PC-9 (cell line): Measurements from ENCODE around the gene NEUROD6. TPM values are rescaled to one million over a fixed set of nuclear protein-coding genes. Genes with fewer than 3 reads are reported as not detected.

Experiments used
- BruUV-seq: library from RNA; stranded (reverse); fragments of 400-500 nt; replicated peaks from 2 replicates; lab custom pipeline; 2021; lab: Mats Ljungman, UMichigan
- CTCF ChIA-PET: fragments of 300-600 bp; sonication (Branson Sonifier 250); formaldehyde crosslinking; loops from one replicate; lab custom pipeline; 2022; ENCODE audit warnings: antibody characterized with exemption; lab: Charles Lee
- POLR2A ChIA-PET: fragments of 300-600 bp; sonication (Branson Sonifier 250); formaldehyde crosslinking; loops from one replicate; lab custom pipeline; 2022; ENCODE audit warnings: antibody characterized with exemption; ENCODE audit not compliant: unreplicated experiment; lab: Charles Lee
- DNase-seq, 2 experiments: peaks; one replicate each; pipeline versions ENCODE4 v3.0.0 to v3.0.0-alpha.2; 2015 to 2022; ENCODE audit warnings: mixed read lengths in 1 of 2
- H2AFZ ChIP-seq: fragments of 200-600 bp; sonication (generic); 2 replicates; pipeline ENCODE4 v1.8.1; 2017; ENCODE audit warnings: antibody characterized with exemption
- H3F3A ChIP-seq: fragments of 200-600 bp; sonication (generic); 2 replicates; pipeline ENCODE4 v1.8.1; 2017; ENCODE audit warnings: antibody characterized with exemption, mild to moderate bottlenecking, low read depth; ENCODE audit not compliant: insufficient read depth
- H3K27ac ChIP-seq: fragments of 200-600 bp; sonication (generic); 2 replicates; pipeline ENCODE4 v1.6.1; 2016; ENCODE audit warnings: mixed run types
- H3K27me3 ChIP-seq: fragments of 200-600 bp; sonication (generic); 2 replicates; pipeline ENCODE4 v1.6.1; 2016; ENCODE audit warnings: low read depth, mixed run types; ENCODE audit not compliant: insufficient read depth
- H3K36me3 ChIP-seq: fragments of 200-600 bp; sonication (generic); 2 replicates; pipeline ENCODE4 v1.6.1; 2016; ENCODE audit warnings: low read depth, mixed run types
- H3K4me1 ChIP-seq: fragments of 200-600 bp; sonication (generic); replicated peaks from 2 replicates; pipeline ENCODE4 v1.6.1; 2016; ENCODE audit warnings: mixed run types; ENCODE audit not compliant: insufficient read depth
- H3K4me2 ChIP-seq: fragments of 200-600 bp; sonication (generic); 2 replicates; pipeline ENCODE4 v1.6.1; 2017; ENCODE audit warnings: mixed run types
- H3K4me3 ChIP-seq: fragments of 200-600 bp; sonication (generic); 2 replicates; pipeline ENCODE4 v1.6.1; 2016; ENCODE audit warnings: mixed run types
- H3K79me2 ChIP-seq: fragments of 200-600 bp; sonication (generic); 2 replicates; pipeline ENCODE4 v1.6.1; 2017; ENCODE audit warnings: low read depth, mixed run types
- H3K9me2 ChIP-seq: fragments of 200-600 bp; sonication (generic); 2 replicates; pipeline ENCODE4 v1.8.1; 2017; ENCODE audit warnings: mild to moderate bottlenecking; ENCODE audit not compliant: insufficient read depth
- H3K9me3 ChIP-seq: fragments of 200-600 bp; sonication (generic); 2 replicates; pipeline ENCODE4 v1.8.1; 2016; ENCODE audit warnings: low read depth; ENCODE audit not compliant: insufficient read depth
- H4K20me1 ChIP-seq: fragments of 200-600 bp; sonication (generic); 2 replicates; pipeline ENCODE4 v1.8.1; 2017; ENCODE audit not compliant: insufficient read depth
- EZH2 ChIP-seq: fragments of 200-600 bp; sonication (generic); IDR thresholded peaks from 2 replicates; pipeline ENCODE4 v1.8.0; 2017; ENCODE audit warnings: antibody characterized with exemption, low read depth
- intact Hi-C: fragments of 100-400 bp; cut with micrococcal nuclease; formaldehyde crosslinking; loops from one replicate; pipeline ENCODE4 v1.10.0; 2022; ENCODE audit not compliant: unreplicated experiment
- total RNA-seq: library from RNA; stranded (reverse); gene quantifications from 2 replicates; pipeline ENCODE4 v1.2.3, GENCODE V29; 2021
- TF ChIP-seq, protein P1 (sequence below): fragments of 200-600 bp; sonication (generic); conservative IDR thresholded peaks from 2 replicates; pipeline ENCODE4 v1.6.1; 2017; ENCODE audit warnings: mixed run types, antibody characterized with exemption, mild to moderate bottlenecking, moderate library complexity

The NEUROD6 gene
- total RNA-seq, 1 experiment from 2014 or later: not detected

- H4K20me1 ChIP-seq: no peaks in the 10 kb centered on the region
- BruUV-seq: no TSS peak
- no peak for DNase-seq
- no peak overlapping the region for H3K4me3 ChIP-seq
- H3K27me3 ChIP-seq: peaks cover 17% of the 10 kb centered on the region; the same call in 1 of the 2 replicates
- ChIA-PET CTCF (no interaction called here), POLR2A (no interaction called here)
- intact Hi-C loops: no loop called here
- no peak overlapping the region for H2AFZ ChIP-seq
- no peaks in the 10 kb centered on the region for H3K4me1 ChIP-seq
- H3K36me3 ChIP-seq: no peaks in the 10 kb centered on the region
- no peak for TF ChIP-seq EZH2
- TF ChIP-seq, protein P1, sequence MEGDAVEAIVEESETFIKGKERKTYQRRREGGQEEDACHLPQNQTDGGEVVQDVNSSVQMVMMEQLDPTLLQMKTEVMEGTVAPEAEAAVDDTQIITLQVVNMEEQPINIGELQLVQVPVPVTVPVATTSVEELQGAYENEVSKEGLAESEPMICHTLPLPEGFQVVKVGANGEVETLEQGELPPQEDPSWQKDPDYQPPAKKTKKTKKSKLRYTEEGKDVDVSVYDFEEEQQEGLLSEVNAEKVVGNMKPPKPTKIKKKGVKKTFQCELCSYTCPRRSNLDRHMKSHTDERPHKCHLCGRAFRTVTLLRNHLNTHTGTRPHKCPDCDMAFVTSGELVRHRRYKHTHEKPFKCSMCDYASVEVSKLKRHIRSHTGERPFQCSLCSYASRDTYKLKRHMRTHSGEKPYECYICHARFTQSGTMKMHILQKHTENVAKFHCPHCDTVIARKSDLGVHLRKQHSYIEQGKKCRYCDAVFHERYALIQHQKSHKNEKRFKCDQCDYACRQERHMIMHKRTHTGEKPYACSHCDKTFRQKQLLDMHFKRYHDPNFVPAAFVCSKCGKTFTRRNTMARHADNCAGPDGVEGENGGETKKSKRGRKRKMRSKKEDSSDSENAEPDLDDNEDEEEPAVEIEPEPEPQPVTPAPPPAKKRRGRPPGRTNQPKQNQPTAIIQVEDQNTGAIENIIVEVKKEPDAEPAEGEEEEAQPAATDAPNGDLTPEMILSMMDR: no peak
- no peaks in the 10 kb centered on the region; the same call in 1 of the 2 replicates for H3K9me2 ChIP-seq
- no peaks in the 10 kb centered on the region for H3F3A ChIP-seq
- no peaks in the 10 kb centered on the region for H3K9me3 ChIP-seq
- H3K4me2 ChIP-seq: no peak overlapping the region
- H3K79me2 ChIP-seq: no peaks in the 10 kb centered on the region
- H3K27ac ChIP-seq: no peak overlapping the region
These were observed 13.5 kb downstream of the NEUROD6 start for GRCh38 chr7:31327071-31327470.

DNA sequence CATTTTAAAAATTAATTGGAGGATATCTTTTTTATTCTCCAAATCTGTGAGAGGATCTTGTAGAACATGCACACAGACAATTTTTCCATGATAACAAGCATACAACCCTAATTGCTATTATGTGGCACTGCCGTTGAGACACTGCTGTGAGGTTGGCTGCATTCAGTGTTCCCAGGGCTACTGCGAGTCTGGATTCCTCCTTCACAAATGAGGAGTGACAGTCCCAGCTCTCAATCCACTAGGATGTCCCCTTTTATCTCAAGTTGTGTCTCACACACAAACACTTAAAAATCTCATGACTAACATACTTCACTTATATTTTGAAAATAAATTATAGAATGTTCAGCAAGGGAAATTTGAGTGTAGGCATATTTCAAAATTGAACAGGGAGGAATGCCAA lies 14.1 kb downstream of the NEUROD6 start:
- Histone ChIP-seq H3K4me3 (no peak overlapping the region), H3K27me3 (peaks cover 21% of the 10 kb centered on the region; the same call in 1 of the 2 replicates), H3K4me2 (no peak overlapping the region), H3K79me2 (no peaks in the 10 kb centered on the region), H3K9me3 (no peaks in the 10 kb centered on the region), H3K36me3 (no peaks in the 10 kb centered on the region), H3K4me1 (no peaks in the 10 kb centered on the region), H3K9me2 (no peaks in the 10 kb centered on the region; the same call in 1 of the 2 replicates), H4K20me1 (no peaks in the 10 kb centered on the region), H3K27ac (no peak overlapping the region), H3F3A (no peaks in the 10 kb centered on the region), H2AFZ (no peak overlapping the region)
- BruUV-seq: no TSS peak
- CTCF ChIA-PET: interaction anchor here (0.5 kb wide), 1 partner anchor 134 kb away, joined by 11 read pairs; no protein-coding TSS in a partner anchor
- DNase-seq: no peak
- intact Hi-C loops: no loop called here
- POLR2A ChIA-PET: no interaction called here
- TF ChIP-seq, protein P1: no peak
- TF ChIP-seq EZH2: no peak

GRCh38 chr7:31323101-31323500 lies 17.4 kb downstream of the NEUROD6 start:
- CTCF ChIA-PET: no interaction called here
- H2AFZ ChIP-seq: no peak overlapping the region

More at GRCh38 chr7:31323101-31323500, 17.4 kb downstream of the NEUROD6 start:
- H3K79me2 ChIP-seq: no peaks in the 10 kb centered on the region
- H3K9me3 ChIP-seq: no peaks in the 10 kb centered on the region
- no peaks in the 10 kb centered on the region for H3K36me3 ChIP-seq
- no peak overlapping the region for H3K4me2 ChIP-seq
- no TSS peak for BruUV-seq
- no peak for DNase-seq
- no peaks in the 10 kb centered on the region for H4K20me1 ChIP-seq
- 0 out of 2 replicates have a peak, but pooled peaks cover 13% of the 10 kb centered on the region for H3K27me3 ChIP-seq
- no peaks in the 10 kb centered on the region for H3F3A ChIP-seq
- intact Hi-C loops: no loop called here
- no peaks in the 10 kb centered on the region for H3K4me1 ChIP-seq
- H3K9me2 ChIP-seq: no peaks in the 10 kb centered on the region
- H3K27ac ChIP-seq: no peak overlapping the region
- no peak overlapping the region for H3K4me3 ChIP-seq
- POLR2A ChIA-PET: no interaction called here
- no peak for TF ChIP-seq EZH2
- TF ChIP-seq, protein P1: no peak
